Measurements from ENCODE around the gene KLC1. TPM values are rescaled to one million over a fixed set of nuclear protein-coding genes. Genes with fewer than 3 reads are reported as not detected.

The KLC1 gene
- total RNA-seq, 1 donor from 2014 or later, result 171 TPM

- peaks cover under 1% of the 10 kb centered on the region for H3K36me3 ChIP-seq
- no peak for TF ChIP-seq CTCF (IDR thresholded peaks at IDR 0.05)
- DNase-seq, result no peak
- H3K4me1 ChIP-seq, result peaks cover 57% of the 10 kb centered on the region
- intact Hi-C loops (cut with DNase I), result no loop called here
- H3K27ac ChIP-seq, result peak overlapping the region; percentile 79
- ATAC-seq, result no peak
- H3K4me3 ChIP-seq, result no peak overlapping the region
- no peaks in the 10 kb centered on the region for H3K9me3 ChIP-seq
- H3K27me3 ChIP-seq (ENCODE audit: low read depth), result no peaks in the 10 kb centered on the region
Measured at GRCh38 chr14:103626146-103626850, 2.7 kb upstream of the KLC1 start.

GRCh38 chr14:103627073-103628025 lies 1.7 kb upstream of the KLC1 start:
- H3K4me1 ChIP-seq, result peaks cover 68% of the 10 kb centered on the region
- H3K36me3 ChIP-seq, result peaks cover 7% of the 10 kb centered on the region
- ATAC-seq (no peak), DNase-seq (no peak)
- intact Hi-C loops (cut with DNase I), result no loop called here
- no peak for TF ChIP-seq CTCF (IDR thresholded peaks at IDR 0.05)
- H3K4me3 ChIP-seq, result no peak overlapping the region
- no peaks in the 10 kb centered on the region for H3K27me3 ChIP-seq (ENCODE audit: low read depth)
- H3K9me3 ChIP-seq, result no peaks in the 10 kb centered on the region
- H3K27ac ChIP-seq, result peak overlapping the region; percentile 98

GRCh38 chr14:103628221-103628683 lies 759 bp upstream of the KLC1 start:
- intact Hi-C loops (cut with DNase I), result no loop called here
- Histone ChIP-seq H3K4me1 (peaks cover 72% of the 10 kb centered on the region), H3K27me3 (ENCODE audit: low read depth) (no peaks in the 10 kb centered on the region), H3K27ac (peak overlapping the region; percentile 98), H3K4me3 (peak overlapping the region; percentile 98), H3K36me3 (peaks cover 7% of the 10 kb centered on the region), H3K9me3 (no peaks in the 10 kb centered on the region)
- peak; percentile 71 to 77 for ATAC-seq
- TF ChIP-seq CTCF (IDR thresholded peaks at IDR 0.05), result no peak
- peak; percentile 84 for DNase-seq

- intact Hi-C loops (cut with DNase I), result no loop called here
- no peak for TF ChIP-seq CTCF (IDR thresholded peaks at IDR 0.05)
- peaks cover 71% of the 10 kb centered on the region for H3K4me1 ChIP-seq
- no peaks in the 10 kb centered on the region for H3K27me3 ChIP-seq (ENCODE audit: low read depth)
- peak overlapping the region; percentile 98 for H3K4me3 ChIP-seq
- H3K36me3 ChIP-seq, result peaks cover 7% of the 10 kb centered on the region
- ATAC-seq, result peak; percentile 58 to 64
- peak; percentile 68 for DNase-seq
- H3K27ac ChIP-seq, result peak overlapping the region; percentile 98
- H3K9me3 ChIP-seq, result no peaks in the 10 kb centered on the region
Measured at GRCh38 chr14:103629503-103630121, 601 bp downstream of the KLC1 start.

GRCh38 chr14:103630364-103631108 lies 1.5 kb downstream of the KLC1 start:
- peaks cover 12% of the 10 kb centered on the region for H3K36me3 ChIP-seq
- no peaks in the 10 kb centered on the region for H3K9me3 ChIP-seq
- TF ChIP-seq CTCF (IDR thresholded peaks at IDR 0.05), result no peak
- peak overlapping the region; percentile 98 for H3K27ac ChIP-seq
- H3K4me1 ChIP-seq, result peaks cover 71% of the 10 kb centered on the region
- peak overlapping the region; percentile 98 for H3K4me3 ChIP-seq
- no peak for DNase-seq
- intact Hi-C loops (cut with DNase I), result no loop called here
- no peak for ATAC-seq
- no peaks in the 10 kb centered on the region for H3K27me3 ChIP-seq (ENCODE audit: low read depth)

Data from lower lobe of right lung (tissue), 2 donors.